Trophoblast cell (in vitro differentiated cells and primary cell): ENCODE measurements around the gene PRICKLE3.

Experiments used
- DNase-seq, 2 donors: peaks; one replicate each; pipeline ENCODE4 v3.0.0-alpha.2; 2016
- H2AFZ ChIP-seq: 2 replicates; pipeline ENCODE4 v1.6.1; 2013; ENCODE audit warnings: low read length, moderate library complexity, mild to moderate bottlenecking; ENCODE audit not compliant: insufficient read depth, poor library complexity
- H2AK5ac ChIP-seq: 2 replicates; pipeline ENCODE4 v1.6.1; 2013; ENCODE audit warnings: mild to moderate bottlenecking, low read length
- H2BK120ac ChIP-seq: 2 replicates; pipeline ENCODE4 v1.6.1; 2013; ENCODE audit warnings: low read length, mild to moderate bottlenecking, moderate library complexity; ENCODE audit not compliant: insufficient read depth, poor library complexity
- H2BK12ac ChIP-seq: 2 replicates; pipeline ENCODE4 v1.6.1; 2013; ENCODE audit warnings: mild to moderate bottlenecking, low read length, moderate library complexity
- H2BK5ac ChIP-seq: 2 replicates; pipeline ENCODE4 v1.6.1; 2013; ENCODE audit warnings: low read length, low read depth, moderate library complexity, mild to moderate bottlenecking; ENCODE audit not compliant: poor library complexity
- H3K14ac ChIP-seq: 2 replicates; pipeline ENCODE4 v1.6.1; 2013; ENCODE audit warnings: mild to moderate bottlenecking, low read length
- H3K18ac ChIP-seq: 2 replicates; pipeline ENCODE4 v1.6.1; 2013; ENCODE audit warnings: mild to moderate bottlenecking, low read length
- H3K23ac ChIP-seq: 2 replicates; pipeline ENCODE4 v1.6.1; 2013; ENCODE audit warnings: low read length
- H3K27ac ChIP-seq: 2 replicates; pipeline ENCODE4 v1.5.1; 2013; ENCODE audit warnings: low read depth, mild to moderate bottlenecking, inconsistent platforms, low read length, moderate library complexity
- H3K27me3 ChIP-seq: 2 replicates; pipeline ENCODE4 v1.6.1; 2013; ENCODE audit warnings: inconsistent platforms, mild to moderate bottlenecking, low read length, moderate library complexity; ENCODE audit not compliant: insufficient read depth
- H3K36me3 ChIP-seq, 2 experiments: 1 replicate in 1 of 2; 2 replicates in 1 of 2; pipeline ENCODE4 v1.6.1; 2013; ENCODE audit warnings: low read length in 2 of 2, mild to moderate bottlenecking in 2 of 2, moderate library complexity in 1 of 2; ENCODE audit not compliant: insufficient read depth in 2 of 2, control insufficient read depth in 1 of 2
- H3K4ac ChIP-seq: 2 replicates; pipeline ENCODE4 v1.6.1; 2013; ENCODE audit warnings: low read depth, mild to moderate bottlenecking, low read length, moderate library complexity
- H3K4me1 ChIP-seq, 2 experiments: 1 replicate in 1 of 2; 2 replicates in 1 of 2; pipeline ENCODE4 v1.6.1; 2013; ENCODE audit warnings: low read length in 2 of 2, mild to moderate bottlenecking in 2 of 2, moderate library complexity in 1 of 2; ENCODE audit not compliant: insufficient read depth in 2 of 2, control insufficient read depth in 1 of 2
- H3K4me2 ChIP-seq: 2 replicates; pipeline ENCODE4 v1.6.1; 2013; ENCODE audit warnings: inconsistent platforms, mild to moderate bottlenecking, low read length, moderate library complexity
- H3K4me3 ChIP-seq: 2 replicates; pipeline ENCODE4 v1.5.1; 2013; ENCODE audit warnings: mild to moderate bottlenecking, low read depth, low read length, inconsistent platforms
- H3K79me1 ChIP-seq: one replicate; pipeline ENCODE4 v1.6.1; 2013; ENCODE audit warnings: low read length
- H3K79me2 ChIP-seq: 2 replicates; pipeline ENCODE4 v1.6.1; 2013; ENCODE audit warnings: low read length, mild to moderate bottlenecking; ENCODE audit not compliant: control insufficient read depth, insufficient read depth, poor library complexity
- H3K9ac ChIP-seq: 2 replicates; pipeline ENCODE4 v1.6.1; 2013; ENCODE audit warnings: mild to moderate bottlenecking, low read length
- H3K9me3 ChIP-seq: 2 replicates; pipeline ENCODE4 v1.6.1; 2013; ENCODE audit warnings: low read depth, mild to moderate bottlenecking, control low read depth, inconsistent platforms, low read length; ENCODE audit not compliant: insufficient read depth
- H4K12ac ChIP-seq: 2 replicates; pipeline ENCODE4 v1.6.1; 2013; ENCODE audit warnings: low read depth, mild to moderate bottlenecking, low read length, moderate library complexity
- H4K8ac ChIP-seq: 2 replicates; pipeline ENCODE4 v1.6.1; 2013; ENCODE audit warnings: low read depth, mild to moderate bottlenecking, low read length, moderate library complexity
- H4K91ac ChIP-seq: one replicate; pipeline ENCODE4 v1.6.1; 2013; ENCODE audit warnings: low read depth, mild to moderate bottlenecking, low read length, moderate library complexity
- WGBS: extraction: QIAGEN DNeasy Blood & Tissue Kit; methylation state at CpG from one replicate; pipeline ENCODE4 v1.1.7; 2013; ENCODE audit warnings: missing lambda C conversion rate; ENCODE audit not compliant: insufficient read length, insufficient coverage; ENCODE audit errors: extremely low coverage; 5-methylcytosine and 5-hydroxymethylcytosine counted together

PRICKLE3 gene

GRCh38 chrX:49187526-49187925, 1.4 kb upstream of the PRICKLE3 start:
- Histone ChIP-seq H3K4me1 (peaks cover 9 to 20% of the 10 kb centered on the region in 2 experiments), H3K9me3 (no peaks in the 10 kb centered on the region), H3K27ac (no peak overlapping the region), H3K9ac (no peak overlapping the region), H3K4me3 (no peak overlapping the region), H2AK5ac (no peak overlapping the region), H2AFZ (no peak overlapping the region), H3K23ac (no peak overlapping the region), H3K4me2 (no peak overlapping the region), H4K8ac (no peak overlapping the region), H3K18ac (no peak overlapping the region), H3K36me3 (peaks cover 8 to 9% of the 10 kb centered on the region in 2 experiments), H3K4ac (no peak overlapping the region), H2BK5ac (no peak overlapping the region), H2BK120ac (no peak overlapping the region), H3K14ac (no peak overlapping the region), H3K27me3 (no peaks in the 10 kb centered on the region), H4K91ac (no peak overlapping the region), H4K12ac (no peak overlapping the region), H3K79me2 (peaks cover 6% of the 10 kb centered on the region), H3K79me1 (peaks cover 15% of the 10 kb centered on the region), H2BK12ac (no peak overlapping the region)
- no CpG with 5 or more reads among the region's 10 CpGs for WGBS
- DNase-seq: no peak

- Histone ChIP-seq H3K14ac (no peak overlapping the region), H3K79me1 (peaks cover 15% of the 10 kb centered on the region), H4K8ac (no peak overlapping the region), H3K36me3 (peaks cover 12 to 13% of the 10 kb centered on the region in 2 experiments), H2BK12ac (no peak overlapping the region), H4K91ac (peak overlapping the region; percentile 90), H3K27ac (no peak overlapping the region), H2BK120ac (no peak overlapping the region), H3K4me2 (peak overlapping the region; percentile 79), H4K12ac (no peak overlapping the region), H3K18ac (no peak overlapping the region), H2AFZ (no peak overlapping the region), H3K79me2 (peaks cover 6% of the 10 kb centered on the region), H2BK5ac (no peak overlapping the region), H3K9ac (no peak overlapping the region), H2AK5ac (no peak overlapping the region), H3K4ac (no peak overlapping the region), H3K4me3 (no peak overlapping the region), H3K9me3 (peaks cover 1% of the 10 kb centered on the region), H3K27me3 (no peaks in the 10 kb centered on the region), H3K23ac (no peak overlapping the region), H3K4me1 (peaks cover 9 to 20% of the 10 kb centered on the region in 2 experiments)
- no peak for DNase-seq
- no CpG with 5 or more reads among the region's 15 CpGs for WGBS
Measured at GRCh38 chrX:49187028-49187394, 838 bp upstream of the PRICKLE3 start.

- Histone ChIP-seq H3K4me1 (peaks cover 9 to 20% of the 10 kb centered on the region in 2 experiments), H2AK5ac (peak overlapping the region; percentile 89), H2BK12ac (peak overlapping the region; percentile 40), H2BK5ac (peak overlapping the region; percentile 49), H3K14ac (peak overlapping the region; percentile 93), H3K27me3 (no peaks in the 10 kb centered on the region), H3K4me2 (peak overlapping the region; percentile 71), H4K8ac (peak overlapping the region; percentile 92), H3K4ac (peak overlapping the region; percentile 69), H3K9me3 (peaks cover 1% of the 10 kb centered on the region), H4K12ac (peak overlapping the region; percentile 98), H3K79me1 (peaks cover 13% of the 10 kb centered on the region), H3K36me3 (peaks cover 22 to 23% of the 10 kb centered on the region in 2 experiments), H4K91ac (peak overlapping the region; percentile 77), H3K18ac (peak overlapping the region; percentile 96), H3K79me2 (peaks cover 3% of the 10 kb centered on the region), H3K4me3 (peak overlapping the region; percentile 43), H3K9ac (no peak overlapping the region), H2BK120ac (peak overlapping the region; percentile 90), H2AFZ (no peak overlapping the region), H3K27ac (peak overlapping the region; percentile 57), H3K23ac (no peak overlapping the region)
- WGBS: no CpG with 5 or more reads among the region's 46 CpGs
- peak; percentile 74 to 83 for DNase-seq
Measured at GRCh38 chrX:49184294-49185281, 1.6 kb downstream of the PRICKLE3 start.

GRCh38 chrX:49183701-49184281, 2.4 kb downstream of the PRICKLE3 start:
- H3K18ac ChIP-seq: no peak overlapping the region
- H3K79me1 ChIP-seq: peaks cover 13% of the 10 kb centered on the region
- no peak overlapping the region for H2BK12ac ChIP-seq
- H3K4me3 ChIP-seq: no peak overlapping the region
- no peak overlapping the region for H4K8ac ChIP-seq
- no peak overlapping the region for H3K4ac ChIP-seq
- no peaks in the 10 kb centered on the region for H3K27me3 ChIP-seq
- no peak overlapping the region for H2BK120ac ChIP-seq
- no CpG with 5 or more reads among the region's 18 CpGs for WGBS
- peak overlapping the region; percentile 54 for H3K4me2 ChIP-seq
- no peak overlapping the region for H2BK5ac ChIP-seq
- no peak for DNase-seq
- H4K12ac ChIP-seq: no peak overlapping the region
- no peak overlapping the region for H3K14ac ChIP-seq
- H3K79me2 ChIP-seq: peaks cover 3% of the 10 kb centered on the region
- H3K4me1 ChIP-seq: peaks cover 9 to 20% of the 10 kb centered on the region in 2 experiments
- H2AK5ac ChIP-seq: no peak overlapping the region
- peaks cover 1% of the 10 kb centered on the region for H3K9me3 ChIP-seq
- H3K27ac ChIP-seq: no peak overlapping the region
- peaks cover 30 to 31% of the 10 kb centered on the region in 2 experiments for H3K36me3 ChIP-seq
- H3K9ac ChIP-seq: no peak overlapping the region
- H4K91ac ChIP-seq: no peak overlapping the region
- H3K23ac ChIP-seq: no peak overlapping the region
- H2AFZ ChIP-seq: no peak overlapping the region
